HG03159 (cell line): Measurements from ENCODE around the gene MGLL.

Experiments
- ATAC-seq: cut with Tn5 transposase; IDR thresholded peaks from one replicate; pipeline ENCODE4 v1.9.1; 2021; ENCODE audit warnings: mild to moderate bottlenecking, moderate library complexity; ENCODE audit not compliant: unreplicated experiment

The MGLL gene

GRCh38 chr3:127639173-127640041 is 182.9 kb downstream of the MGLL start:
- ATAC-seq: no peak
